Tibial nerve (tissue), 4 donors: Measurements from ENCODE around the gene DNAH10. TPM values are rescaled to one million over a fixed set of nuclear protein-coding genes. Genes with fewer than 3 reads are reported as not detected.

ENCODE experiments used
- DNase-seq, 2 donors: peaks; one replicate each; pipeline ENCODE4 v3.0.0-alpha.2; 2019; ENCODE audit warnings: low spot score in 2 of 2
- H3K27ac ChIP-seq, 4 donors: fragments of 200-600 bp; sonication (generic) in 3 of 4; one replicate each; pipeline ENCODE4 v1.5.1; 2017 to 2019; ENCODE audit warnings: mild to moderate bottlenecking in 1 of 4
- H3K27me3 ChIP-seq, 2 donors: fragments of 200-600 bp; sonication (generic) in 1 of 2; one replicate each; pipeline versions ENCODE4 v1.5.1 to v1.6.0; 2017 to 2019
- H3K36me3 ChIP-seq, 3 donors: fragments of 200-600 bp; sonication (generic); one replicate each; pipeline ENCODE4 v1.5.1; 2018 to 2019
- H3K4me1 ChIP-seq, 4 donors: fragments of 200-600 bp; sonication (generic) in 3 of 4; one replicate each; pipeline ENCODE4 v1.5.1; 2017 to 2019
- H3K4me3 ChIP-seq, 4 donors: fragments of 200-600 bp; sonication (generic) in 3 of 4; one replicate each; pipeline ENCODE4 v1.5.1; 2017 to 2019; ENCODE audit warnings: mild to moderate bottlenecking in 1 of 4, moderate library complexity in 1 of 4
- H3K9me3 ChIP-seq, 4 donors: fragments of 200-600 bp; sonication (generic) in 3 of 4; one replicate each; pipeline ENCODE4 v1.5.1; 2017 to 2019
- EP300 ChIP-seq, 2 donors: sonication (generic); formaldehyde crosslinking; IDR thresholded peaks; one replicate each; pipeline ENCODE4 v1.6.1; 2017; ENCODE audit warnings: antibody characterized with exemption in 2 of 2, mild to moderate bottlenecking in 1 of 2
- POLR2A ChIP-seq, 2 donors: fragments of 450-650 bp; IDR thresholded peaks; one replicate each; pipeline ENCODE4 v1.6.1; 2017; ENCODE audit warnings: antibody characterized with exemption in 2 of 2, mild to moderate bottlenecking in 2 of 2, moderate library complexity in 2 of 2
- WGBS, 2 donors: methylation state at CpG; one replicate each; pipeline ENCODE4 v1.1.5; 2018; 5-methylcytosine and 5-hydroxymethylcytosine counted together
- total RNA-seq, 4 donors: library from RNA; depleted of rRNA; stranded (reverse); fragments of >200 nt; gene quantifications; one replicate each; pipeline ENCODE4 v1.1.0, GENCODE V29; 2016
- TF ChIP-seq, protein P1 (sequence below), 5 experiments: fragments of 200-600 bp in 3 of 5; fragments of 450-650 bp in 2 of 5; sonication (generic) in 3 of 5; IDR thresholded peaks; one replicate each; pipeline ENCODE4 v1.5.1; 2016 to 2019; ENCODE audit warnings: antibody characterized with exemption in 5 of 5, mild to moderate bottlenecking in 3 of 5, moderate library complexity in 2 of 5

Gene DNAH10
- total RNA-seq, 4 donors from 2014 or later: 3.1 TPM; not detected in 3

DNA sequence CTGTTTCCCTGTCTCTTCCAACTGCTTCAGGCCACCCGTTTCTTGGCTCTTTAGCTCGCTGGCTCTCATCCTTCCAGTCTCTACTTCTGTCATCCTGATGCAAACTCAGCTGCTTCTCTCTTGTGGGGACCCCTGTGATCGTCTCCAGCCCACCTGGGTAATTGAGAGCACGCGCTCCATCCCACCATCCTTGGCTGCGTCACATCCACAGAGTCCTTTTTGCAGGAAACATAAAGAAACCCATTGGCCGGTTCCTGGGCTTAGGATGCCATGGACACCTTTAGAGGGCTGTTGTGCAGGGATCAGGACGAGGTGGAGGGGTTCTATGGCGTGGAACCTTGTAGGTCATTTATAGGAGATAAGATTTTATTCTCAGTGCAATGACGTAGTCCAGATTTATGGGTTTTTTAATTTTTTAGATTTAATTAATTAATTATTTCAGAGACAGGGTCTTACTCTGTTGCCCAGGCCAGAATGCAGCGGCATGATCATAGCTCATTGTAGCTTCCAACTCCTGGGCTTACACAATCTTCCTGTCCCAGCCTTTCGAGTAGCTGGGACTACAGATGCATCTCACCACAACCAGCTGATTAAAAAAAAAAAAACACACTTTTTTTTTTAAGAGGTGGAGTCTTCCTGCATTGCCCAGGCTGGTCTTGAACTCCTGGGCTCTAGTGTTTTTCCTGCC lies 127.9 kb downstream of the DNAH10 start:
- DNase-seq: no peak
- no peaks in the 10 kb centered on the region for H3K4me1 ChIP-seq
- no peak overlapping the region for H3K27ac ChIP-seq
- TF ChIP-seq, protein P1, sequence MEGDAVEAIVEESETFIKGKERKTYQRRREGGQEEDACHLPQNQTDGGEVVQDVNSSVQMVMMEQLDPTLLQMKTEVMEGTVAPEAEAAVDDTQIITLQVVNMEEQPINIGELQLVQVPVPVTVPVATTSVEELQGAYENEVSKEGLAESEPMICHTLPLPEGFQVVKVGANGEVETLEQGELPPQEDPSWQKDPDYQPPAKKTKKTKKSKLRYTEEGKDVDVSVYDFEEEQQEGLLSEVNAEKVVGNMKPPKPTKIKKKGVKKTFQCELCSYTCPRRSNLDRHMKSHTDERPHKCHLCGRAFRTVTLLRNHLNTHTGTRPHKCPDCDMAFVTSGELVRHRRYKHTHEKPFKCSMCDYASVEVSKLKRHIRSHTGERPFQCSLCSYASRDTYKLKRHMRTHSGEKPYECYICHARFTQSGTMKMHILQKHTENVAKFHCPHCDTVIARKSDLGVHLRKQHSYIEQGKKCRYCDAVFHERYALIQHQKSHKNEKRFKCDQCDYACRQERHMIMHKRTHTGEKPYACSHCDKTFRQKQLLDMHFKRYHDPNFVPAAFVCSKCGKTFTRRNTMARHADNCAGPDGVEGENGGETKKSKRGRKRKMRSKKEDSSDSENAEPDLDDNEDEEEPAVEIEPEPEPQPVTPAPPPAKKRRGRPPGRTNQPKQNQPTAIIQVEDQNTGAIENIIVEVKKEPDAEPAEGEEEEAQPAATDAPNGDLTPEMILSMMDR (IDR thresholded peaks at IDR 0.05): no peak
- TF ChIP-seq EP300 (IDR thresholded peaks at IDR 0.05) (no peak), POLR2A (IDR thresholded peaks at IDR 0.05) (no peak)
- H3K9me3 ChIP-seq: peaks cover 0 to 8% (median 0%) of the 10 kb centered on the region in 4 donors
- no peaks in the 10 kb centered on the region for H3K36me3 ChIP-seq
- 88 to 90% methylated on average over 12 of the region's 12 CpGs for WGBS, 2 donors
- peaks cover 0 to 7% of the 10 kb centered on the region in 2 donors for H3K27me3 ChIP-seq
- H3K4me3 ChIP-seq: no peak overlapping the region

DNA sequence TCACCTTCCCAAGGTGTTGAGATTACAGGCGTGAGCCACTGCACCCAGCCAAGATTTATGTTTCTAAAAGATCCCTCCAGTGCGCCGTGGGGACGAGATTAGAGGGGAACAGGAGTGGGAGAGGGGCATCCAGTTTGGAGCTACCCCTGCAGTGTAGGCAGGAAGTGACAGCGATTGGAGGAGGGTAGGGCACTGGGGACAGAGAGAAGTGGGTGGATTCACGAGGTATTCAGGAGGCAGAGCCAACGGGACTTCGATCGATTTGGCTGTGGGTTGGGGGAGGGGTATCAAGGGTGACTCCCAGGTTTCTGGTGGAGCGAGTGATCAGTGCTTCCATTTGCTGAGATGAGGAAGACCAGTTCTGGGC lies 128.4 kb downstream of the DNAH10 start:
- Histone ChIP-seq H3K4me1 (no peaks in the 10 kb centered on the region), H3K4me3 (no peak overlapping the region), H3K9me3 (peaks cover 0 to 4% (median 0%) of the 10 kb centered on the region in 4 donors), H3K27me3 (peaks cover 0 to 7% of the 10 kb centered on the region in 2 donors), H3K27ac (no peak overlapping the region), H3K36me3 (no peaks in the 10 kb centered on the region)
- WGBS, 2 donors: 69 to 72% methylated on average over 10 of the region's 10 CpGs
- no peak for DNase-seq
- TF ChIP-seq POLR2A (IDR thresholded peaks at IDR 0.05) (no peak), EP300 (IDR thresholded peaks at IDR 0.05) (no peak)
- TF ChIP-seq, protein P1 (IDR thresholded peaks at IDR 0.05): no peak

DNA sequence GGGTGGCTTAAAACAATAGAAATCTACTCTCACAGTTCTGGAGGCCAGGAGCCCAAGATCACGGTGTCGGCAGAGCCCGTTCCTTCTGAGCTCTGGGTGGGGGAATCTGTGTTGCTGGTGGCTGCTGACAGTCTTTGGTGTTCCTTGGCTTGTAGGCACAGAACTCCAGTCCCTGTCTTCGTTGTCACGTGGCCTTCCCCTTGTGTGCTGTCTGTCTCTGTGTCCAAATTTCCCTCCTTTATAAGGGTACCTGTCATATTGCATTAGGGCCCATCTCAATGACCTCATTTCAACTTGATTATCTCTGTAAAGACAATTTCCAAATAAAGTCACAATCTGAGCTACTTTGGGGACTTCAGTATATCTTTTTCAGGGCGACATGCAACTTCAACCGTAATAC lies 128.9 kb downstream of the DNAH10 start:
- H3K4me1 ChIP-seq: no peaks in the 10 kb centered on the region
- TF ChIP-seq POLR2A (IDR thresholded peaks at IDR 0.05): no peak
- TF ChIP-seq EP300 (IDR thresholded peaks at IDR 0.05): no peak
- no peak overlapping the region for H3K27ac ChIP-seq
- H3K36me3 ChIP-seq: no peaks in the 10 kb centered on the region
- no peak overlapping the region for H3K4me3 ChIP-seq
- WGBS, 2 donors: 81 to 92% methylated on average over 7 of the region's 7 CpGs
- H3K9me3 ChIP-seq: no peaks in the 10 kb centered on the region
- DNase-seq: no peak
- peaks cover 0 to 7% of the 10 kb centered on the region in 2 donors for H3K27me3 ChIP-seq

DNA sequence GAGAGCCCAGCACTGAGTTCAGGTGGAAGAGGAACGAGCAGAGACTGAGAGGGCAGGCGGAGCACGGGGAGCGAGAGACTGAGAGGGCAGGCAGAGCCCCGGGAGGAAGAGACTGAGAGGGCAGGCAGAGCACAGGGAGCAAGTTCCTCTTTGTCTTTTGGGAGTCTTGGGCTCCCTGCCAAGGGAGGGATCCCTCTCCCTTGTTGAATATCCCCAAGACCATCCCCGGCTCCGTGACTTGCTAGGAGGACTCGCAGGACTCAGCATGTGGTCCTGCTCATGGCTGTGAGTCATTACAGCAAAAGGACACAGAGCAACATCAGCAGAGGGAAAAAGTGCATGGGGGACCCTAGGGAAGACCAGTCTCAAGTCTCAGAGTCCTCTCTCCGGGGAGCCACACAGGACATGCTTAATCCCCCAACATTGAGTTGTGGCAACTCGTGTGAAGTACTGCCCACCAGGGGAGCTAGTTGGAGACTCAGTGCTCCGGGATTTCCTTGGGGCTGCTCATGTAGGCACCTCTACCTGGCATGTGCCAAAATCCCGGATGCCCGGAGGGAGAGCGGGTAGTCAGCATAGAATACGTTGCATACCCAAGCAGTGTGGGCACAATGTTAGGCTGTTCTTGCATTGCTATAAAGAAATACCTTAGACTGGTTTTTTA lies 129.5 kb downstream of the DNAH10 start:
- Histone ChIP-seq H3K27ac (no peak overlapping the region), H3K36me3 (no peaks in the 10 kb centered on the region), H3K27me3 (peaks cover 0 to 7% of the 10 kb centered on the region in 2 donors), H3K9me3 (no peaks in the 10 kb centered on the region), H3K4me3 (no peak overlapping the region), H3K4me1 (no peaks in the 10 kb centered on the region)
- no peak for DNase-seq
- TF ChIP-seq, protein P1 (IDR thresholded peaks at IDR 0.05): no peak
- TF ChIP-seq POLR2A (IDR thresholded peaks at IDR 0.05): no peak
- no peak for TF ChIP-seq EP300 (IDR thresholded peaks at IDR 0.05)
- WGBS, 2 donors: 55 to 65% methylated on average over 15 of the region's 15 CpGs

DNA sequence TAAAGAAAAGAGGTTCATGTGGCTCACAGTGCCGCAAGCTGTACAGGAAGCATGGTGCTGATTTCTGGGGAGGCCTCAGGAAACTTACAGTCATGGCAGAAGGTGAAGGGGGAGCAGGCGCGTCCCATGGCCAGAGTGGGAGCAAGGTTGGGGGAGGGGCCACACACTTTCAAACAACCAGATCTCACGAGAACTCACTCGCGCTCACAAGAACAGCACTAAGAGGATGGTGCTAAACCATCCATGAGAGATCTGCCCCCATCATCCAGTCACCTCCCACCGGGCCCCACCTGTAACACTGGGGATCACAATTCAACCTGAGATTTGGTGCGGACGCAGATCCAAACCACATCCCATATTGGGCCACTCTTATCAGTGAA lies 130.1 kb downstream of the DNAH10 start:
- Histone ChIP-seq H3K4me3 (no peak overlapping the region), H3K4me1 (no peaks in the 10 kb centered on the region), H3K27me3 (peaks cover 0 to 7% of the 10 kb centered on the region in 2 donors), H3K36me3 (no peaks in the 10 kb centered on the region), H3K9me3 (no peaks in the 10 kb centered on the region), H3K27ac (no peak overlapping the region)
- WGBS, 2 donors: 84 to 91% methylated on average over 9 of the region's 9 CpGs
- DNase-seq: no peak
- TF ChIP-seq POLR2A (IDR thresholded peaks at IDR 0.05) (no peak), EP300 (IDR thresholded peaks at IDR 0.05) (no peak)
- TF ChIP-seq, protein P1 (IDR thresholded peaks at IDR 0.05): no peak
